GM23338 (cell line): ENCODE measurements around the gene TGFBR1. TPM values are rescaled to one million over a fixed set of nuclear protein-coding genes. Genes with fewer than 3 reads are reported as not detected.

Experiments used
- ATAC-seq: fragments of 200-7000 bp; cut with Tn5 transposase; 3 replicates; pipeline ENCODE4 v1.9.1; 2020
- DNase-seq: peaks from one replicate; pipeline ENCODE4 v3.0.0-alpha.2; 2015; ENCODE audit warnings: low spot score
- H2AFZ ChIP-seq: fragments of 200-600 bp; sonication (generic); 2 replicates; pipeline ENCODE4 v1.8.0; 2016; ENCODE audit warnings: antibody characterized with exemption, mild to moderate bottlenecking, moderate library complexity
- H3F3A ChIP-seq: fragments of 200-600 bp; sonication (generic); replicated peaks from 2 replicates; pipeline ENCODE4 v1.8.0; 2017; ENCODE audit warnings: antibody characterized with exemption, mixed run types, low read depth
- H3K27ac ChIP-seq: fragments of 200-600 bp; sonication (generic); 2 replicates; pipeline ENCODE4 v1.6.1; 2016; ENCODE audit warnings: low read depth
- H3K27me3 ChIP-seq: fragments of 200-600 bp; sonication (generic); 2 replicates; pipeline ENCODE4 v1.8.0; 2016; ENCODE audit warnings: mild to moderate bottlenecking, mixed run types, moderate library complexity; ENCODE audit not compliant: insufficient read depth
- H3K36me3 ChIP-seq: fragments of 200-600 bp; sonication (generic); 2 replicates; pipeline ENCODE4 v1.8.0; 2016; ENCODE audit warnings: mild to moderate bottlenecking; ENCODE audit not compliant: insufficient read depth
- H3K4me1 ChIP-seq: fragments of 200-600 bp; sonication (generic); 2 replicates; pipeline ENCODE4 v1.8.0; 2016; ENCODE audit warnings: mild to moderate bottlenecking, moderate library complexity; ENCODE audit not compliant: insufficient read depth
- H3K4me2 ChIP-seq: fragments of 200-600 bp; sonication (generic); 2 replicates; pipeline ENCODE4 v1.7.1; 2017; ENCODE audit warnings: mixed run types
- H3K4me3 ChIP-seq: fragments of 200-600 bp; sonication (generic); 2 replicates; pipeline ENCODE4 v1.6.1; 2016; ENCODE audit warnings: mixed run types
- H3K79me2 ChIP-seq: fragments of 200-600 bp; sonication (generic); replicated peaks from 2 replicates; pipeline ENCODE4 v1.8.0; 2017; ENCODE audit warnings: mild to moderate bottlenecking; ENCODE audit not compliant: insufficient read depth
- H3K9me2 ChIP-seq: fragments of 200-600 bp; sonication (generic); 2 replicates; pipeline ENCODE4 v1.8.0; 2017; ENCODE audit not compliant: insufficient read depth
- H4K20me1 ChIP-seq: fragments of 200-600 bp; sonication (generic); replicated peaks from 2 replicates; pipeline ENCODE4 v1.8.0; 2017; ENCODE audit warnings: mild to moderate bottlenecking; ENCODE audit not compliant: insufficient read depth
- H3K27ac Mint-ChIP-seq: 2 replicates; pipeline ENCODE4 v1.8.0; 2020; ENCODE audit warnings: inconsistent platforms, mild to moderate bottlenecking, moderate library complexity, mixed read lengths
- H3K27me3 Mint-ChIP-seq: 3 replicates; pipeline ENCODE4 v1.8.0; 2022; ENCODE audit warnings: low read depth, mild to moderate bottlenecking, moderate library complexity, mixed read lengths, inconsistent platforms; ENCODE audit not compliant: insufficient read depth, poor library complexity
- H3K36me3 Mint-ChIP-seq: 3 replicates; pipeline ENCODE4 v1.8.0; 2021; ENCODE audit warnings: low read depth, mild to moderate bottlenecking, inconsistent platforms, moderate library complexity, mixed read lengths
- H3K4me1 Mint-ChIP-seq: 3 replicates; pipeline ENCODE4 v1.8.0; 2020; ENCODE audit warnings: mild to moderate bottlenecking, inconsistent platforms, mixed read lengths
- H3K4me3 Mint-ChIP-seq: 3 replicates; pipeline ENCODE4 v1.8.0; 2021; ENCODE audit warnings: moderate library complexity, mild to moderate bottlenecking, inconsistent platforms, mixed read lengths
- H3K9me3 Mint-ChIP-seq: 3 replicates; pipeline ENCODE4 v1.8.0; 2020; ENCODE audit warnings: moderate library complexity, mild to moderate bottlenecking, inconsistent platforms, mixed read lengths
- CREB1 ChIP-seq: fragments of 250-450 bp; sonication (Bioruptor Pico); IDR thresholded peaks from 2 replicates; pipeline ENCODE4 v1.5.0; 2020; ENCODE audit warnings: low read depth, mild to moderate bottlenecking, moderate library complexity
- EZH2 ChIP-seq: fragments of 200-600 bp; sonication (generic); IDR thresholded peaks from one replicate; pipeline ENCODE4 v1.8.0; 2017; ENCODE audit warnings: antibody characterized with exemption, mild to moderate bottlenecking, low read depth; ENCODE audit not compliant: unreplicated experiment
- EZH2phosphoT487 ChIP-seq: fragments of 200-600 bp; sonication (generic); IDR thresholded peaks from one replicate; pipeline ENCODE4 v1.8.1; 2018; ENCODE audit warnings: antibody characterized with exemption; ENCODE audit not compliant: unreplicated experiment
- JUNB ChIP-seq: IDR thresholded peaks from one replicate; pipeline ENCODE4 v1.6.1; 2016; ENCODE audit warnings: antibody characterized with exemption; ENCODE audit not compliant: unreplicated experiment
- NANOG ChIP-seq: IDR thresholded peaks from 2 replicates; pipeline ENCODE4 v1.6.1; 2016; ENCODE audit warnings: antibody characterized with exemption, borderline replicate concordance
- POLR2AphosphoS5 ChIP-seq: IDR thresholded peaks from 2 replicates; pipeline ENCODE4 v1.6.1; 2016; ENCODE audit warnings: antibody characterized with exemption, low read depth
- ZNF114 ChIP-seq: fragments of 250-450 bp; sonication (Bioruptor Pico); IDR thresholded peaks from 2 replicates; pipeline ENCODE4 v1.5.0; 2020; ENCODE audit warnings: mild to moderate bottlenecking, moderate library complexity
- ZNF331 ChIP-seq: fragments of 250-450 bp; sonication (Bioruptor Pico); IDR thresholded peaks from 2 replicates; pipeline ENCODE4 v1.5.0; 2020; ENCODE audit warnings: low read depth, mild to moderate bottlenecking, moderate library complexity
- ZNF462 ChIP-seq: fragments of 250-450 bp; sonication (Bioruptor Pico); IDR thresholded peaks from 2 replicates; pipeline ENCODE4 v1.5.0; 2020; ENCODE audit warnings: mild to moderate bottlenecking, moderate library complexity
- polyA plus RNA-seq: library from polyadenylated mRNA; unstranded; fragments of >200 nt; fragmentation: Nextera tagmentation; extraction: Ambion mirVana; gene quantifications from 2 replicates; pipeline ENCODE4 v1.2.1, GENCODE V29; 2016
- total RNA-seq: library from RNA; depleted of rRNA; stranded (reverse); fragments of >200 nt; shearing (Covaris generic); gene quantifications from 2 replicates; pipeline ENCODE4 v1.2.3, GENCODE V29; 2014

Gene TGFBR1
- total and polyA plus RNA-seq, 2 experiments from 2014 or later, result 9.3 to 40.2 TPM

- Histone ChIP-seq H3K36me3 (no peaks in the 10 kb centered on the region), H3K79me2 (no peaks in the 10 kb centered on the region), H3K9me2 (no peaks in the 10 kb centered on the region), H4K20me1 (no peaks in the 10 kb centered on the region), H3K4me1 (no peaks in the 10 kb centered on the region), H3K4me3 (no peak overlapping the region), H2AFZ (no peak overlapping the region), H3F3A (no peaks in the 10 kb centered on the region), H3K27me3 (no peaks in the 10 kb centered on the region), H3K4me2 (no peak overlapping the region), H3K27ac (no peak overlapping the region)
- no peak for DNase-seq
- peaks cover 3% of the 10 kb centered on the region for H3K27me3 Mint-ChIP-seq
- H3K4me1 Mint-ChIP-seq, result no peaks in the 10 kb centered on the region
- H3K36me3 Mint-ChIP-seq, result no peaks in the 10 kb centered on the region
- H3K4me3 Mint-ChIP-seq, result no peak overlapping the region
- TF ChIP-seq ZNF114 (CRISPR knock-in tag), result no peak
- TF ChIP-seq JUNB, result no peak
- TF ChIP-seq EZH2phosphoT487, result no peak
- TF ChIP-seq NANOG, result no peak
- no peak for TF ChIP-seq EZH2
- TF ChIP-seq CREB1, result no peak
- no peak for TF ChIP-seq POLR2AphosphoS5
- no peak for TF ChIP-seq ZNF331 (CRISPR knock-in tag)
- TF ChIP-seq ZNF462 (CRISPR knock-in tag), result no peak
- H3K27ac Mint-ChIP-seq, result no peak overlapping the region
- ATAC-seq, result no peak
- no peaks in the 10 kb centered on the region for H3K9me3 Mint-ChIP-seq
Observed at GRCh38 chr9:99063522-99063921, 41.4 kb upstream of the TGFBR1 start.
